GM19372 (cell line): ENCODE results near the gene PAFAH1B2.

Experiments used
- ATAC-seq: cut with Tn5 transposase; IDR thresholded peaks from one replicate; pipeline ENCODE4 v1.9.1; 2021; ENCODE audit warnings: mild to moderate bottlenecking, low read depth, moderate library complexity; ENCODE audit not compliant: unreplicated experiment

Gene PAFAH1B2

GRCh38 chr11:117187007-117187406 lies 42.9 kb downstream of the PAFAH1B2 start:
- no peak for ATAC-seq

DNA sequence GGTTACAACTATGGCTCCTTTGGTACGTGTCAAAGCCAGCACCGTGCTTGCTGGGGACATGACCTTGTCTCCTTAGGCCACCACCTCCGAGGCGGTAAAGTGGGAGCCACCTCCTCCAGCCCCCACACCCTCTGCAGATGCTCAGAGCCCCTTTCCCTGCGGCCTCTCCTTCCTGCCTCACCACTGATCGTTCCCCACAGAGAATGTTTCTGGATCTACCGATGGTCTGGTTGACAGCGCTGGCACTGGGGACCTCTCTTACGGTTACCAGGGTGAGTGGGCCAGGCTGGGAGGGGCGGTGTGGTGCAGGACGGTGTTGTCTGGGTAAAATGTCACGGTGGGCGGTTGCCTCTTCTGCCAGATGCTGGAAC lies 43.3 kb downstream of the PAFAH1B2 start:
- no peak for ATAC-seq

DNA sequence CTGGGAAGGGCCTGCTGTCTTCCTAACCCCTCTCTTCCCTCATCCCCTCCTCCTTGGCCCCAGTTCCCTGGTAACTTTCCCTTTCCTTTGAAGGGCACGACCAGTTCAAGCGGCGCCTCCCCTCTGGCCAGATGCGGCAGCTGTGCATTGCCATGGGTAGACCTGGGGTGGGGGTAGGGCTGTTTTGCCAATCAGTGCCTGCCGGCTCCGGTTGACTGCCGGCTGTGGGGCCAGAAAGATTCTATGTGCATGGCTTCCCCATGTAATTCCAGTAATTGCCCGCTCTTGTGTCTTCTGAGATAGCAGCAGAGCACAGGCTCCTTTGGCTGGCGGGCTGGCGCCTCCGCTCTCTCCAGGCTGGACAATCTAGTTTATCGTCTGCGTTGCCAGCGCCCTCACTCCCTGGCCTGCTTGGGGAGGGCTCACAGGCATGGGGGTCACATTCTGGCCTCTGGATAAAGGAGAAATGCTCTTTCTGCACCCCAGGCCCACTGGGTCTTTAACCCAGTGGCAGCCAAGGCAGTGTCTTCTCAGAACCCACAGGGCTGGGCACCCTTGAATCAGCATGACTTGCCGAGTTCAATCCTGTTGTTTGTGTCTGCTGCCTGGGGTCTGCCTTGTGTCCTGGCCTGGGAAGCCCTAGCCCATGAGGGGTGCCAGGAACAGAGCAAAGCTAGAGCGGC lies 43.9 kb downstream of the PAFAH1B2 start:
- no peak for ATAC-seq

GRCh38 chr11:117188620-117189081 lies 44.6 kb downstream of the PAFAH1B2 start:
- no peak for ATAC-seq

DNA sequence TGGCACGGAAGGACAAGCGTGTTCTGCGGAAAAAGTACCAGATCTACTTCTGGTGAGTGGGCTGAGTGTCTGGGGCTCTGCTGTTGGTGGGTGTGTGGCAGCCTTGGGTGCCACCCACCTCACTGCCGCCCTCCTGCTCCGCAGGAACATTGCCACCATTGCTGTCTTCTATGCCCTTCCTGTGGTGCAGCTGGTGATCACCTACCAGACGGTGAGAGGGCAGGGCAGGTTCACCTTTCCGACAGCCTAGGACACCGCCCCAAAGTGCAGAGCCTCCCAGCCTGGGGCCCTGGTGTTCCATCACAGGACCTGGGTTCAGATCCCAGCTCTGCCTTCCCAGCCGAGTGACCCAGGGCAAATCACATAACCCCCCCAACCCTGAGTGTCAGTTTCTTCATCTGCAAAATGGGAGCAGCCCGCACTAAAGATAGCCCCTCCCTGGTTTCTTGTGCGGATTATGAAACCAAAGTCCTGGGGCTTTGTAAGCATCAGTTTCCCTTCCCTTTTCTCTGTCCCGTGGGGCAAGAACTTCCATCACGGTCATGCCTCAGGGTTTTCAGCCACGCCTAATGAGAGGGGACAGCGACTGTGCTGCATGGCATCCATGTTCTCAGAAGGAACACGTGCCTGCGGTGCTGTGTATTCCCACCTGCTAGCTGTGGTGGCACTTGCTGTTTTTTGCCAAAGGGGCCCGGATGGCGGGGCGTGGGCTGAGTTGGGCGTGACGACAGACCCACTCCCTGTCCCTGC lies 45.3 kb downstream of the PAFAH1B2 start:
- ATAC-seq, result no peak

DNA sequence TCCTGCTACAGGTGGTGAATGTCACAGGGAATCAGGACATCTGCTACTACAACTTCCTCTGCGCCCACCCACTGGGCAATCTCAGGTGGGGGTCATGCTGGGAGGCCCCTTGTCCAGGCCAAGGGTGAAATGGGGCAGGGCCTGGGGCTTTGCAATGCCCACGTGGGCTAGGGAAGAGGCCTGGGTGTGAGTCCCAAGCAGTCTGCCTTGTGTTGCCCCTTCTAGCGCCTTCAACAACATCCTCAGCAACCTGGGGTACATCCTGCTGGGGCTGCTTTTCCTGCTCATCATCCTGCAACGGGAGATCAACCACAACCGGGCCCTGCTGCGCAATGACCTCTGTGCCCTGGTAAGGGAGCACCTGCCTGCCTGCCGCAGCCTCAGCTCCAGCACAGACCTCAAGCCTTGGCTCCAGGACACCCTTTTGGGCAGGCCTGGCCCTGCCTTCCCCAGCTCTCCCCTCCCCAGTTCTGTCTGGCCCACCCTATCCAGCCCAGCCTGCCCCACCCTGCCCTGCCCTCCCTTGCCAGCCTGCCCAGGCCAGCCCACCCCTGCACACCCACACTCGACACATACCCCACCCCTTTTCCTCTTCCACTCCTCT lies 46.0 kb downstream of the PAFAH1B2 start:
- ATAC-seq, result no peak

DNA sequence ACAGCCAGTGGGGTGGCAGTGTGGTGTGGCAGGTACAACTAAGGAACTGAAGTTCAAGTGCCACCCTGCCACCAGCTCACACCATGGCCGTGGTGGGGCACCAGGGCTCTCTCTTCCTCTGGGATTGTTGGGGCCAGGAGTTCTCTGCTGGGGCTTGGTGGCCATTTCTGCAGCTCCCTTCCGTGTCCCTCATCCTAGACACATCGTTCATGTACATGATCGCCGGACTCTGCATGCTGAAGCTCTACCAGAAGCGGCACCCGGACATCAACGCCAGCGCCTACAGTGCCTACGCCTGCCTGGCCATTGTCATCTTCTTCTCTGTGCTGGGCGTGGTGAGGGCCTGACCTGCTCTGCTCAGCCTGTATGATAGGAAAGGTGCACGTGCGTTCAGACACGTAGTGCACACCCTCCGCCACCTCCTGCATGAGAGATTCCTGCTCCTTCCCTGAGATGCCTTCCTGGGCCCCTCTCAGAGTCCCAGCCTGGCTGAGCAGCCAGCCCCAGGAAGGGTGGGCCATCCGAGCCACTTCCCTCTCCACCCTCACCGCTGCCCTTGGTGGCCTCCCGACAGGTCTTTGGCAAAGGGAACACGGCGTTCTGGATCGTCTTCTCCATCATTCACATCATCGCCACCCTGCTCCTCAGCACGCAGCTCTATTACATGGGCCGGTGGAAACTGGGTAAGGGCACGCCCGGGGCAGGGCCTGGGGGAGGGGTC lies 47.8 kb downstream of the PAFAH1B2 start:
- no peak for ATAC-seq

- no peak for ATAC-seq
Measured at GRCh38 chr11:117192401-117192875, 48.4 kb downstream of the PAFAH1B2 start.

DNA sequence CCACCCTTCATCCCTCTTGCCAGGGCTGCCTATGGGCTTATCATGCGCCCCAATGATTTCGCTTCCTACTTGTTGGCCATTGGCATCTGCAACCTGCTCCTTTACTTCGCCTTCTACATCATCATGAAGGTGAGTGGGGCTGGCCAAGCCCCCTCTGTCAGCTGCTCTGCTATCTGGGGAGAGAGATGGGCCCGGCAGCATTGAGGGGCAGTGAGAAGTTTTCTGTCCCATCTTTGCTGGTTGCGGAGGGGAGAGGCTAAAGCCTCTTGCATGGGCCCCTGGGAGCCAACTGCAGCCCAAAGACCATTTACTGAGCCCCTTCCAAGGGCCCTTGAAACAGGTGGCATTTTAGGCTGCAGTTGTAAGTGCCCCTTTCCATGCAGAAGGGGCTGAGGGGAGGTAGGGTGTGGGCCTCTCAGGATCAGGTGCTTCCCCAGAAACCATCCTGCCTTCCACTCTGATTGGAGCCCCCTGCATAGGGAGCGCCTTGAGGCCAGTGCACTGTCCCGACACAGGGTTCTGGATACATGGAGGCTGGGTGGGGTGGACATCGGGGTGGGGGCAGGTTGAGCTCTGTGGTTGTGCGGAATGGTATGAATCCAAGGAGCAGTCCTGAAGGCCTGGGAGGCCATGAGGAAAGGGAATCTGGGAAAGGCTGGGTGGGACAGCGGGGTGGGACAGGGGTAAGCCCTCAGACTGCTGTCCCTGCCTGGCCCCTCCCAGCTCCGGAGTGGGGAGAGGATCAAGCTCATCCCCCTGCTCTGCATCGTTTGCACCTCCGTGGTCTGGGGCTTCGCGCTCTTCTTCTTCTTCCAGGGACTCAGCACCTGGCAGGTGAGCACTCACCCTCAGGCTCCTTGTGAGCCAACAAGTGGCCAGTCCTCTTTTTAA lies 49.3 kb downstream of the PAFAH1B2 start:
- no peak for ATAC-seq

GRCh38 chr11:117194267-117194666 lies 50.2 kb downstream of the PAFAH1B2 start:
- ATAC-seq, result no peak

GRCh38 chr11:117195258-117195657 lies 51.2 kb downstream of the PAFAH1B2 start:
- ATAC-seq, result no peak

- ATAC-seq, result no peak
Measured at GRCh38 chr11:117195761-117196160, 51.7 kb downstream of the PAFAH1B2 start.

DNA sequence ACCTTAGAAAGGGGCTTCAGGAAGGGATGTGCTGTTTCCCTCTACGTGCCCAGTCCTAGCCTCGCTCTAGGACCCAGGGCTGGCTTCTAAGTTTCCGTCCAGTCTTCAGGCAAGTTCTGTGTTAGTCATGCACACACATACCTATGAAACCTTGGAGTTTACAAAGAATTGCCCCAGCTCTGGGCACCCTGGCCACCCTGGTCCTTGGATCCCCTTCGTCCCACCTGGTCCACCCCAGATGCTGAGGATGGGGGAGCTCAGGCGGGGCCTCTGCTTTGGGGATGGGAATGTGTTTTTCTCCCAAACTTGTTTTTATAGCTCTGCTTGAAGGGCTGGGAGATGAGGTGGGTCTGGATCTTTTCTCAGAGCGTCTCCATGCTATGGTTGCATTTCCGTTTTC lies 52.9 kb downstream of the PAFAH1B2 start:
- no peak for ATAC-seq

DNA sequence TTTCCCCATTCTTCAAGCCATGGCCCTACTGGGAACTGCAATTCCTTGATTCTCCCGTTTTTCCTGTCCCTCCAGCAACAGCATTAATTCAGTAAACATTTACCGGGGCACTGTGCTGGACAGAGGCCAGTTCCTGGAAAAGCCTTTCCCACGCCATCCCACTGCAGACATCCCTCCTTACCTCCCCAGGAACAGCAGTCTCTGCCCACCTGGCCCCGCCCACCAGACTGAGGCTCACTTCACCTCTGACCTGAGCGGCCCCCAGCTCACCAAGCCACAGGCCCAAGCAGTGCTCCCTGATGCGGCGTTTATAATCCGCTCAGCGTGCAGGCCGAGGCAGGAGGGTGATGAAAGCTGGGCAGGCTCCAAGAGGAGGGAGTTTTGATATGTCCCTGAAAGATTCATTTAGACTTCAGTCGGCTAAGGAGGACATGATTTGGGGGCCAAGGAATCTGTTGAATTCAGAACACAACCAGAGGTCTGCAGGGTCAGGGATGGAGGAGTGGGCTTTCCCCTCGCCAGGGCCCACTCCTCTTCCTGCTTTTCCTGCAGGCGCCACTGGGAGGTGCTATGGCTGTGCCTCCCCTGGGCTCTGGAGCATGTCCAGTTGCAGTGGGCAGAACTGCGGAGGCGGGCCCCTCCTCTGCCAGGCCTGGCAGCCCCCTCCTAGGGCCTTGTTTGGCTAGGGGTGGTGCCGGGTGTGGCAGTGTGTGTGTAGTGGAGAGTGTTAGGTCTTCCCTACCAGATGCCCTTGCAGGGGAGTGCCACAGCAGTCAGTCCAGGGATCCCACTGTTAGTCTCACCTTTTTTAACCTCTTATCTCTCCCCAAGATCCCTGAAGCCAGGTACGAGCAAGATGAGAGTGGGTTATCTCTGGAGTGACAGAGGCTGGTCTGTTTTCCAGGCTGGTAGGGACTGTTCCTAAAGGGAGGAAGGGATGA lies 53.7 kb downstream of the PAFAH1B2 start:
- no peak for ATAC-seq

DNA sequence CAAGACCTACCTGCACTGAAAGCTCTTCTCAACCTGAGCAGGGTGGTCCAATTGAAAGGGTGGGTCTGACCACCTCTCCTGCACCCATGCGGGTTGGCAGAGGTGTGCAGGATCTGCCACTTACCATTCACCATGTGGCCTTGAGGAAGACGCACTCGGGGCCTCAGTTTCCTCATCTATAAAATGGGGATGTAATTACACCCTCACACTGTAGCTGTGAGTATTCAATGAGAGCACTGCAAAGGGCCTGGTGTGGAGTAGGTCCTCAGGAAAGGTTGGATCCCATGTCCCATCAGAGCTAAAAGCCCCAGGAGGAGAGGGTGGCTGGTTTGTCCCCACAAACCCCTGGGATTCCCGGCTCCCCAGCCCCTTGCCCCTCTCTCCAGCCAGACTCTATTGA lies 54.5 kb downstream of the PAFAH1B2 start:
- no peak for ATAC-seq

- ATAC-seq, result no peak
Measured at GRCh38 chr11:117199053-117199915, 55.2 kb downstream of the PAFAH1B2 start, which contains the start of gene TAGLN. TSS of gene TAGLN (plus strand) at chr11:117199370. CDS start at chr11:117203014, 3,644 bp downstream.

DNA sequence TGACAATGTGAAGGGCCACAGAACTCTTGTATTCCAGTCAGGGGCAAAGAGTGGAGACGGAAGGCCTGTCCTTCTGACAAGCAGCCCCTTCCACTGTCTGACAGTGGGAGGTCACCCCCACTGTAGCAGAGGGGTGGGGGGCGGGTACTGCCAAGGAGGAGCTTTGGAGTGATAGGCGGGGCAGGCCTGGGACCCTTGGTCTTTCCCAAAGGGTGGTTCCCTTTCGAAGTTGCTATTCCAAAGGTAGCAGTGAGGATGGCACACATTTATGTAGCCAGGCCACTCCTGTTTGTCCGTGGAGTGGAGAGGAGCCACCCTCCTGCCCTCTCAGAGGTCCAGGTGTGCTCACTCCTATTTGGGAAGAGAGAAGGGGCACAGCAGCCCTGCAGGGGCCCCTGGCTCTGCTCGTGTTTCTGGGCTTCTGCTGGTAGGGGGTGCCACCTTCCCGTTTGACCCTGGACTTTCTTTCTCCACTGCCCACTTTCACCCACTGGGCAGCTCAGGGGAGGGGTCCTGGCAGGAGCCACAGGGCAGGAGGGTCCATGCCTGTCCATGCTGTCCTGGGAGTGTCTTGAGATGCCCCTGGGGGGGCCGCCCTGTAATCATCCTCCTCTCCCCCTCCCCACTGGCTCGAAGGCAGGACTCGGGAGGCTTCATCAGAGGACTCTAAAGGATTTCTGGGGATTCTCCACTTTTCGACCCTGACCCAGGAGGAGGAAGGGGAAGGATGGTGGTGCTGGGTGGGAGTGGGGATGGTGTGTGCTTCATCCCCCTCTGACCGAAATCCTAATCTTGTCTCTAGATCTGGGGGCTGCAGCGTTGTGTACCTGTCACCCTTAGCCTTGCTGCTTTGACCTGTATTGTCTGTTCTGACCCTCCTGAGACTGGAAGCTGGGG lies 56.1 kb downstream of the PAFAH1B2 start:
- ATAC-seq, result no peak
